IgD-negative memory B cell (primary cell): ENCODE data around the gene RELN. TPM values are rescaled to one million over a fixed set of nuclear protein-coding genes. Genes with fewer than 3 reads are reported as not detected.
A peak's percentile ranks its signal among the peaks of the same experiment; 100 is the strongest.
"Not testable (repeated sequence)": the region's sequence is repeated elsewhere in the genome, so short reads cannot be mapped to it uniquely, and the experiment has no call there.

Source experiments
- H3K27ac Mint-ChIP-seq, 3 donors: one replicate each; pipeline ENCODE4 v1.8.0; 2020 to 2022; ENCODE audit warnings: mild to moderate bottlenecking in 3 of 3, mixed read lengths in 3 of 3, moderate library complexity in 1 of 3
- H3K27me3 Mint-ChIP-seq: one replicate; pipeline ENCODE4 v1.8.0; 2021; ENCODE audit warnings: mixed read lengths
- H3K36me3 Mint-ChIP-seq: one replicate; pipeline ENCODE4 v1.8.0; 2020; ENCODE audit warnings: mild to moderate bottlenecking, mixed read lengths
- H3K4me1 Mint-ChIP-seq, 3 donors: one replicate each; pipeline ENCODE4 v1.8.0; 2020 to 2022; ENCODE audit warnings: mixed read lengths in 3 of 3, mild to moderate bottlenecking in 1 of 3
- H3K4me3 Mint-ChIP-seq, 4 donors: one replicate each; pipeline ENCODE4 v1.8.0; 2020 to 2022; ENCODE audit warnings: mild to moderate bottlenecking in 4 of 4, mixed read lengths in 4 of 4, moderate library complexity in 3 of 4
- H3K9me3 Mint-ChIP-seq, 3 donors: one replicate each; pipeline ENCODE4 v1.8.0; 2020 to 2021; ENCODE audit warnings: mixed read lengths in 3 of 3, mild to moderate bottlenecking in 1 of 3
- polyA plus RNA-seq: library from polyadenylated mRNA; unstranded; fragments of 300-500 nt; fragmentation: Illumina TruSeq; gene quantifications from one replicate; pipeline ENCODE4 v1.2.3, GENCODE V29; 2021

Gene RELN
- polyA plus RNA-seq, 1 donor from 2014 or later, result not detected

DNA sequence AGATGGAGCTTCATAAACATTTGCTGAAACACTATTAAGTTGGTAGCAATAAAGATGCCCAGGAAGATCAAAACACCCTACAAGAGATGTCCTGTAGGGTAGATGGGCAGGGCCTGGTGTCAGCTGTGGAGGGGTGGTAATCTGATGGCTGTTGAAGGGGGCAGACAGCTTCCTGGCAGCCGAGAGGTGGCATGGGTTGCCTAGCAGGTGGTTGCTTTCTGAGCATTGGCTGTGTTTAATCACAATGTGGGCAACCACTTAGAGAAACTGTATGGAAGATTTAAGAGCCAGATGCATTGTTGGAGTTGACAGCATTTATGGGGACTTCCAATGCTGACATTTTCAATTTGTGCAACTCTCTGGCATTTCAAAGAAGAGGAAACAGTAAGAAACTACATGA lies 463.5 kb downstream of the RELN start:
- Mint-ChIP-seq H3K9me3 (no peaks in the 10 kb centered on the region), H3K36me3 (no peaks in the 10 kb centered on the region), H3K4me1 (no peaks in the 10 kb centered on the region), H3K27me3 (no peaks in the 10 kb centered on the region), H3K27ac (no peak overlapping the region), H3K4me3 (no peak overlapping the region)

DNA sequence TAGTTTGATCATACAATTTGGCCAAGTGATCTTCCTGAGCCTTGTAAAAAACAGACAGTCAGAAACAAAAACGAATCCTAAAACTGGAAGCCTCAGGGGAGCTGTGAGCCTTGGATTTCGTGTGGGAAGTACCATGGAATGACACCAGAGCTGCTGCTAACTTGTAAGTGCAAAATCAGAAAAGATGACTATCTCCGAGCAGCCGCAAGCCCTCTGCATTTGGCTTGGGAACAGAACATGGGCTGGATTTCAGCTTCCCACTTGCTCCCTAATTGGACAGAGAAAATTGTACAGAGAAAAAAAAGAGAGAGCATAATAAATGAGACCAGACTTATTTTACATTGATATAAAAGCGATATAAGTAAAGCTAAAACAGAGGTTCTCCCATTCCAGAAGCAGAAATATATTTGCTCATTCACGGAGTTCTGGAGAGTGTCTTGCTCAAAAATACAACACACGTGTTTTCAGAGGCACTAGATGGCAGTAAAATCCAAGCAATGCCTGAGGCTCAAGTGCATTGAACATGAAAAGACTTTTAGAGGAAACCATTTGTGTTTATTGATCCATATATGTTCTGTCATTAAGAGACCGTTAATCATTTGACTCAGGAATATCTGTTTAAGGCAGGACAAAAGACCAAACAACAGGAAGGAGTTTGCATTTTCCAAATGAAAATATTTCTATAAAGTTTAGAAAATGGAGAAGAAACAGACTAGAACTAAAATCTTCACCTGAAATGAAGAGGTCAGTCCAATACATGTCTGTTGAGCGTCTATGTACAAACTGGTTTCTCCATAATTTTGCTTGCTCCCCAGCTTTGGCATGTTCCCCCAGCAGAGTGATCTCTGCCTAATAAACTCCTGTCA lies 465.2 kb downstream of the RELN start:
- H3K27ac Mint-ChIP-seq, result no peak overlapping the region
- H3K36me3 Mint-ChIP-seq, result no peaks in the 10 kb centered on the region
- H3K9me3 Mint-ChIP-seq, result no peaks in the 10 kb centered on the region
- H3K4me3 Mint-ChIP-seq, result no peak overlapping the region
- no peaks in the 10 kb centered on the region for H3K27me3 Mint-ChIP-seq
- H3K4me1 Mint-ChIP-seq, result no peaks in the 10 kb centered on the region

DNA sequence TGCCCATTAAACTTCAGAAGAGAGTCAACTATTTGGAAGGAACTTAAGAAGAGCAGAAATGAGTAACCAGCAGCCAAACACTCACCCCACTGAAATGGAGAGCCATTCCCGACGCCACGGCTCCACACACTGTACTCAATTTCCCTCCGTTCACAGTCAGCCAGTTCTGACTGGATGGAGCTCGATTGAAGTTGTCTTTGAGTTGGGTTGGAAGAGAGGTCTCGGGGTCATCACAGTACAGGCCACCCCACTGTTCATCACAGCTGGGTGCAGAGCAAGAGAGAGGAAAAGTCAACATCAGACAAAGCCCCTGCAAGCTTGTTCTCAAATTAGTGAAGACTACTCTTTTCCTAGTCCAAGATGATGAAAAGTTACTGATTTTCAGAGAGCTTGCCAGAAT lies 467.5 kb downstream of the RELN start:
- Mint-ChIP-seq H3K27me3 (peaks cover 3% of the 10 kb centered on the region), H3K4me1 (no peaks in the 10 kb centered on the region), H3K36me3 (no peaks in the 10 kb centered on the region), H3K9me3 (no peaks in the 10 kb centered on the region), H3K4me3 (no peak overlapping the region), H3K27ac (no peak overlapping the region)

DNA sequence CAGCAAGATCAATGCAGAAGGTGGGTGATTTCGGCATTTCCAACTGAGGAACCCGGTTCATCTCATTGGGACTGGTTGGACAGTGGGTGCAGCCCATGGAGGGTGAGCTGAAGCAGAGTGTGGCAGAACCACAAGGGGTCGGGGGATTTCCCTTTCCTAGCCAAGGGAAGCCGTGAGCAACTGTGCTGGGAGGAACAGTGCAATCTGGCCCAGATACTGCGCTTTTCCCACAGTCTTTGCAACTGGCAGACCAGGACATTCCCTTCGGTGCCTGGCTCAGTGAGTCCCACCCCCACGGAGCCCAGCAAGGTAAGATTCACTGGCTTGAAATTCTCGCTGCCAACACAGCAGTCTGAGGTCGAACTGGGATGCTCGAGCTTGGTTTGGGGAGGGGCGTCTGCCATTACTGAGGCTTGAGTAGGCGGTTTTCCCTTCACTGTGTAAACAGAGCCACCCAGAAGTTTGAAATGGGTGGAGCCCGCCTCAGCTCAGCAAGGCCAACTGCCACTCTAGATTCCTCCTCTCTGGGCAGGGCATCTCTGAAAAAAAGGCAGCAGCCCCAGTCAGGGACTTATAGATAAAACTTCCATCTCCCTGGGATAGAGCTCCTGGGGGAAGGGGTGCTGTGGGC lies 484.8 kb downstream of the RELN start:
- Mint-ChIP-seq H3K27ac (no peak overlapping the region), H3K36me3 (no peaks in the 10 kb centered on the region), H3K4me3 (no peak overlapping the region), H3K27me3 (peaks cover 7% of the 10 kb centered on the region), H3K4me1 (no peaks in the 10 kb centered on the region), H3K9me3 (peaks cover 0 to 4% (median 0%) of the 10 kb centered on the region in 3 donors)

DNA sequence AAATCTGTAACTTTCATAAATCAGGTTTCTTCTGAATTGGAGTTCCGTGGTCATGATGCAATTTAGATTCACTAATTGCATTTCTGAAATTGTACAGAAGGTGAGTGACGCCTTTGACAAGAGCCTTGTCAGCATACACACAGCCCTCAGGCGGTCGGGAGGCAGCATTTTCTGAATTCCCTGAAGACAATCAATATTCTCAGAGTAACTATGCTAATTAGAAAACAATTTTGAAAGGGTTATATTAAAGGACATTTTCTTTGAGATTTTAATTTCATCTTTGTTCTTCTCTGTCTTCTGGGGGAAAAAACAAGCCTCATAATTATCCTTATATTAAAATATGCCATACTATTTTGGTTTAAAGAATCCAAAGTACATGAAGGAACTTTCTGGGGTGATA lies 488.3 kb downstream of the RELN start:
- no peaks in the 10 kb centered on the region for H3K9me3 Mint-ChIP-seq
- no peak overlapping the region for H3K27ac Mint-ChIP-seq
- peaks cover 7% of the 10 kb centered on the region for H3K27me3 Mint-ChIP-seq
- H3K4me3 Mint-ChIP-seq, result no peak overlapping the region
- no peaks in the 10 kb centered on the region for H3K4me1 Mint-ChIP-seq
- no peaks in the 10 kb centered on the region for H3K36me3 Mint-ChIP-seq

DNA sequence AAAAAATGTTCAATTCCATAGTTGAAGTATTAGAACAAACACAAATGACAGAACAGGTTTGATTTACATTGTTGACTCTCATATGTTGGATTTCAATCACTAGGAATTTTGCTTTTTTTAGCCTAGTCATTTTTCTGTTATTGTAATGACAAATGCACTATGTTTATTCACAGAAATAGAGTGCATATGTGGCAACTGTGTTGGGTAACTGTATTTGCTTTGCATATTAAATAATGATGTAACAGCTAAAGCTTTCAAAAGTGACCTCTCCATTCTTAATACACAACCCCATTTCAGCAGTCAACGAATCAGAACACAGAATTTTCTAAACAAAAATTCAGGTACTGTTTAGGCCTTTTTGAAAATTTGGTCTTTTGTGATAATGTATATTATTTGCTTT lies 489.5 kb downstream of the RELN start:
- no peaks in the 10 kb centered on the region for H3K9me3 Mint-ChIP-seq
- no peaks in the 10 kb centered on the region for H3K36me3 Mint-ChIP-seq
- H3K4me1 Mint-ChIP-seq, result no peaks in the 10 kb centered on the region
- no peak overlapping the region for H3K4me3 Mint-ChIP-seq
- peaks cover 3% of the 10 kb centered on the region for H3K27me3 Mint-ChIP-seq
- H3K27ac Mint-ChIP-seq, result no peak overlapping the region

DNA sequence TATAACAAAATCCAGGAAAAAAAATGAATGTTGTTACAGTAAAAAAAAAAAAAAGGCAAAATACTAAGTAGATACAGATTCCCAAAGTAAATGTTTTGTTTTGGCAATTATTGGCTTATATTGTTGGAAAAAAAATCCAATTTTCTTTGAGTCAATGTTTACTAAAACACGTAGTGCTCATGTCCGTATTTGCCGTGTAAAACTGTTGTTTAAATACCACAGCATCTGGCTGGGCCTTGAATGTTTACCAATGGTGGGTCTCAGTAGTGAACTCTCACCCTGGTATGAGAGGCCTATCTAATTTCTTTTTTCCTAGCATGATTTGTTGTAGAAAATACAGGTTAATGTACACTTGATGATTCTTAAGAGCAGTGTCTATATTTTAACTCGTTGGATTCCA lies 502.0 kb downstream of the RELN start:
- H3K4me3 Mint-ChIP-seq, result no peak overlapping the region
- peaks cover 1% of the 10 kb centered on the region for H3K36me3 Mint-ChIP-seq
- H3K27me3 Mint-ChIP-seq, result peaks cover 9% of the 10 kb centered on the region
- H3K27ac Mint-ChIP-seq, result no peak overlapping the region
- no peaks in the 10 kb centered on the region for H3K9me3 Mint-ChIP-seq
- H3K4me1 Mint-ChIP-seq, result no peaks in the 10 kb centered on the region

DNA sequence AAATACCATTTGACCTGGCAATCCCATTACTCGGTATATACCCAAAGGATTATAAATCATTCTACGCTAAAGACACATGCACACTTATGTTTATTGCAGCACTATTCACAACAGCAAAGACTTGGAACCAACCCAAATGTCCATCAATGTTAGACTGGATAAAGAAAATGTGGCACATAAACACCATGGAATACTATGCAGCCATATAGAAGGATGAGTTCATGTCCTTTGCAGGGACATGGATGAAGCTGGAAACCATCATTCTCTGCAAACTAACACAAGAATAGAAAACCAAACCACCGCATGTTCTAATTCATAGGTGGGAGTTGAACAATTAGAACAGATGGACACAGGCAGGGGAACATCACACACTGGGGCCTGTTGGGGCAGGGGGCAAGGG lies 502.6 kb downstream of the RELN start:
- not testable (repeated sequence) for H3K4me3 Mint-ChIP-seq, H3K27ac Mint-ChIP-seq, H3K9me3 Mint-ChIP-seq, H3K4me1 Mint-ChIP-seq, H3K36me3 Mint-ChIP-seq
- peaks cover 14% of the 10 kb centered on the region for H3K27me3 Mint-ChIP-seq

DNA sequence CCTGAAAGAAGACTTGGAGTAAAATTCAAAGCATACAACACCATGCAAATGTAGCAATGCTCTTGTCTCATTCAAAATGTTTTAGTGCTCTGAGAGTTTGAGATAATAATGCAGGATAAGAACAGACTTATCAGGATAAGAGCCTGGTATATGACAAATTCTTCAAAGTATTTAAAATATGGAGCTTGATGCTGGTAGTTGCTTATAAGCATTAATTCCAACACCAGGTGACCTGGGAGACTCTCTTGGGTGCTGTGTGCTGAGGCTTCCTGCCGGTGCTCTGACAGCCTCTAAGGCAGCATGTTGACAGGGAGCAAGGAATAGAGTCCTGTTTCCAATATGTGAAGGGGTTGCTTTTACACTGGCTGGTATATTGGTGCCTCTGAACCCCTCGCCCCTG lies 508.7 kb downstream of the RELN start:
- no peaks in the 10 kb centered on the region for H3K9me3 Mint-ChIP-seq
- H3K4me3 Mint-ChIP-seq, result no peak overlapping the region
- no peak overlapping the region for H3K27ac Mint-ChIP-seq
- H3K36me3 Mint-ChIP-seq, result peaks cover 1% of the 10 kb centered on the region
- peaks cover 18% of the 10 kb centered on the region for H3K27me3 Mint-ChIP-seq
- no peaks in the 10 kb centered on the region for H3K4me1 Mint-ChIP-seq

DNA sequence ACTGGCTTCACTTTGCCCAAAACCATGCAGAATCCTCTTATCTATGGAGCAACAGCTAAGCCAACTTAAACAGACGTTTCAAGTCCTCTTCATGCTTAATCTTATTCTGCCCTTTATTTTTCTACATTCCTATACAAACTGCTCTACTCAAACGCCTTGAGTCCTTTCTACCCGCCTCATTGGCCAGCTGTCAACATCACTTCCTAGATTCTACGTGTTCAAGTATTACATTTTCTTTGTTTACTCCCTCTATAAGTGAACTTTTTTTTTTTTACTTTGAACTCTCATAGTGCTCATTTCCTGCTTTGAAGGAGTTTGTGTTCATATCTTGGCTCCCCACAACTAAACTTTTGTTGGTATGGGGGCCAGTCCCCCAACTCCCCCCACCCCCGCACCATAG lies 514.5 kb downstream of the RELN start:
- H3K27ac Mint-ChIP-seq, result no peak overlapping the region
- no peaks in the 10 kb centered on the region for H3K9me3 Mint-ChIP-seq
- H3K4me3 Mint-ChIP-seq, result no peak overlapping the region
- no peaks in the 10 kb centered on the region for H3K4me1 Mint-ChIP-seq
- H3K36me3 Mint-ChIP-seq, result no peaks in the 10 kb centered on the region
- H3K27me3 Mint-ChIP-seq, result peaks cover 4% of the 10 kb centered on the region

DNA sequence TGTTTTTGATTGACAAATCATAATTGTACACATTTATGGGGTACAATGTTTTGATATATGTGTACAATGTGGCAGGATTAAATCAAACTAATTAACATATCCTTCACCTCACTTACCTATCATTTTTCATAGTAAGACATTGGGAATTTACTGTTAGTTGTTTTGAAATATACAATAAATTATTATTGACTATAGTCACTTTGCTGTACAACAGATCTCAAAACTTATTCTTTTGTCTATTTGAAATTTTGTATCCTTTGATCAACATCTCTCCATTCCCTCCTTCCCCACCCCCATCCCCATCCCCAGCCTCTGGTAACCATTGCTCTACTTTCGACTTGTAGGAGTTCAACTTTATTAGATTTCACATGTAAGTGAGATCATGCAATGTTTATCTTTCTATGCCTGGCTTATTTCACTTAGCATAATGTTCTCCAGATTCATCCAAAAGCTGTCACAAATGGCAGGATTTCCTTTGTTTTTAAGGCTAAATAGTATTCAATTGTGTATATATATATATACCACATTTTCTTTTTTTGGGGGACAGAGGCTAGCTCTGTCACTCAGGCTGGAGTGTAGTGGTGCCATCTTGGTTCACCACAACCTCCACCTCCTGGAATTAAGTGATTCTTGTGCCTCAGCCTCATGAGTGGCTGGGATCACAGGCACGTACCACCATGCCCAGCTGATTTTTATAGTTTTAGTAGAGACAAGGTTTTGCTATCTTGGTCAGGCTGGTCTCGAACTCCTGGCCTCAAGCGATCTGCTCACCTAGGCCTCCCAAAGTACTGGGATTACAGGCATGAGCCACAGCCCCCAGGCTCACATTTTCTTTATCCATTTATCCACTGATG lies 520.1 kb downstream of the RELN start:
- peaks cover 5% of the 10 kb centered on the region for H3K27me3 Mint-ChIP-seq
- H3K36me3 Mint-ChIP-seq, result no peaks in the 10 kb centered on the region

DNA sequence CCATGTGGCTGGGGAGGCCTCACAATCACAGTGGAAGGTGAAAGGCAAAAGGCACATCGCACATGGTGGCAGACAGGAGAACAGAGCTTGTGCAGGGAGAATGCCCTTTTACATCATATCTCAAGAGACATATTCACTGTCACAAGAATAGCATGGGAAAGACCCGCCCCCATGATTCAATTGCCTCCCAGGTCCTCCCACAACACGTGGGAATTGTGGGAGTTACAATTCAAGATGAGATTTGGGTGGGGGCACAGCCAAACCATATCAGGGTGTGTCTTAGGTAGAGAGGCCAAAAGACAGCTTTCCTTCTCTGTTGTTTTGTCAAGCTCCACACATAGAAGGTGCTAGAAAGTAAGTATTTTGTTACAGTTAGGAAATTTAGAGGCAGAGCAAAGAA lies 522.6 kb downstream of the RELN start:
- peaks cover 0 to under 1% (median 0%) of the 10 kb centered on the region in 3 donors for H3K9me3 Mint-ChIP-seq
- H3K4me3 Mint-ChIP-seq, result no peak overlapping the region
- no peak overlapping the region for H3K27ac Mint-ChIP-seq
- no peaks in the 10 kb centered on the region for H3K36me3 Mint-ChIP-seq
- no peaks in the 10 kb centered on the region for H3K4me1 Mint-ChIP-seq
- peaks cover 7% of the 10 kb centered on the region for H3K27me3 Mint-ChIP-seq

More for the DNA sequence above, 520.1 kb downstream of the RELN start:
- Mint-ChIP-seq H3K27ac (peak overlapping the region in 1 of 3 donors; percentile 42), H3K4me3 (no peak overlapping the region), H3K4me1 (no peaks in the 10 kb centered on the region), H3K9me3 (no peaks in the 10 kb centered on the region)

DNA sequence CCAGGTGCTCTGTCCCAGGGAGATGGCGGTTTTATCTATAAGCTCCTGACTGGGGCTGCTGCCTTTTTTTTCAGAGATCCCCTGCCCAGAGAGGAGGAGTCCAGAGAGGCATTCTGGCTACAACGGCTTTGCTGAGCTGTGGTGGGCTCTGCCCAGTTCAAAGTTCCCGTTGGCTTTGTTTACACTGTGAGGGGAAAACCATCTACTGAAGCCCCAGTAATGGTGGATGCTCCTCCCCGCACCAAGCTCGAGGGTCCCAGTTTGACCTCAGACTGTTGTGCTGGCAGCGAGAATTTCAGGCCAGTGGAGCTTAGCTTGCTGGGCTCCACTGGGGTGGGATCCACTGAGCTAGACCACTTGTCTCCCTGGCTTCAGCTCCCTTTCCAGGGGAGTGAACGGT lies 527.1 kb downstream of the RELN start:
- no peaks in the 10 kb centered on the region for H3K4me1 Mint-ChIP-seq
- peaks cover 0 to 3% (median 2%) of the 10 kb centered on the region in 3 donors for H3K9me3 Mint-ChIP-seq
- H3K4me3 Mint-ChIP-seq, result no peak overlapping the region
- no peak overlapping the region for H3K27ac Mint-ChIP-seq
- peaks cover 10% of the 10 kb centered on the region for H3K27me3 Mint-ChIP-seq
- H3K36me3 Mint-ChIP-seq, result no peaks in the 10 kb centered on the region

DNA sequence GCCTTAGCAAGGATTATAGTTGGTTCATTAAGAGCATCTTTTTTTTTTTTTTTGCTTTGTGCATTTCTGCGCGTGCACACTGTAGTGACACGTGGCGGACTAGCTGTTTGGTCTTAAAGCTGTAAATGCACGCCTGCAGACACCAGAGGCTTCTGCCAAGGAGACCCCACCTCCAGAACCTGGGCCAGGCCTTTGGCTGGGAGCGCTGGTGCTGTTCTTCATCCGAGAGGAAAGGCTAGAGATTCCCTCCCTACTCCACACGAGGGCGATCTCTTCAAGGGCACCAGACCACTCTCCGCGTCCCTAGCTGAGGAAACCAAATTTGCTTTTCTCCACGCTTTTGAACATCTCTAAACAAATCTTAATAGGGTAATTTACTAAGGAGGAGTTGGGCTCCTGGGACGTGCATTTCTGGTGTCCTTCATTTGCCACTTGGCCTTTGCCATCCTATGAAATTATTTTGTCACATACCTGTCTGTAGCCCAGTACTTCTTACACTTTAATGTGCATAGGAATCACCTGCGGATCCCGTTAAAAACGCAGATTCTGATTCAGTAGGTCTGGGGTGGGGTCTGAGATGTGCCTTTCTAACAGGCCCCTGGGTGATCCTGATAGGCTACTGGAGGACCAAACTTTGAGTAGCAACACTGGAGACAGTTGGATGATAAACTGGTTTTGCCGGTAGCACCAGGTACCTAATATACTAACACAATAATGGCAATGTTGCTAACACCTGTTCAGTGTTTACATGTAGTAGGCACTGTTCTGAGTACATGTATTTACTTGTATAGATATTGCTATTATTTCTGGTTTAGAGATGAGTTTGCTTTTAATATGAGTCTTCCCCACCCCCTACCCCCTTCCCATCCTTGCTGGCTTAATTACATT lies 542.1 kb downstream of the RELN start:
- Mint-ChIP-seq H3K36me3 (no peaks in the 10 kb centered on the region), H3K4me3 (peak overlapping the region in 1 of 4 donors; percentile 69), H3K9me3 (peaks cover 0 to 8% (median 6%) of the 10 kb centered on the region in 3 donors), H3K27me3 (peaks cover 51% of the 10 kb centered on the region), H3K27ac (no peak overlapping the region), H3K4me1 (peaks cover 8 to 17% (median 12%) of the 10 kb centered on the region in 3 donors)
